Neural crest cell (in vitro differentiated cells): ENCODE measurements around the gene PTPRG. TPM values are rescaled to one million over a fixed set of nuclear protein-coding genes. Genes with fewer than 3 reads are reported as not detected.

ENCODE experiments used
- DNase-seq: peaks from one replicate; pipeline ENCODE4 v3.0.0; 2021; ENCODE audit warnings: low read depth, mixed read lengths, low spot score
- H3K27ac Mint-ChIP-seq: one replicate; pipeline ENCODE4 v1.8.0; 2021; ENCODE audit warnings: mild to moderate bottlenecking, mixed read lengths; ENCODE audit not compliant: unreplicated experiment
- H3K27me3 Mint-ChIP-seq: 2 replicates; pipeline ENCODE4 v1.8.0; 2021; ENCODE audit warnings: low read depth, mild to moderate bottlenecking, mixed read lengths
- H3K36me3 Mint-ChIP-seq: 2 replicates; pipeline ENCODE4 v1.8.0; 2021; ENCODE audit warnings: low read depth, mild to moderate bottlenecking, mixed read lengths
- H3K4me1 Mint-ChIP-seq: 2 replicates; pipeline ENCODE4 v1.8.0; 2021; ENCODE audit warnings: mixed read lengths
- H3K4me3 Mint-ChIP-seq: one replicate; pipeline ENCODE4 v1.8.0; 2021; ENCODE audit warnings: mild to moderate bottlenecking, mixed read lengths
- H3K9me3 Mint-ChIP-seq: 2 replicates; pipeline ENCODE4 v1.8.0; 2021; ENCODE audit warnings: mixed read lengths
- total RNA-seq: library from RNA; stranded (reverse); gene quantifications from 2 replicates; pipeline ENCODE4 v1.2.1, GENCODE V29; 2021
- TF ChIP-seq, protein P1 (sequence below): fragments of 200-600 bp; sonication (generic); conservative IDR thresholded peaks from 2 replicates; pipeline ENCODE4 v1.5.0; 2021; ENCODE audit warnings: antibody characterized with exemption, mild to moderate bottlenecking

PTPRG gene
- total RNA-seq, 1 donor from 2014 or later = 41.2 TPM

DNA sequence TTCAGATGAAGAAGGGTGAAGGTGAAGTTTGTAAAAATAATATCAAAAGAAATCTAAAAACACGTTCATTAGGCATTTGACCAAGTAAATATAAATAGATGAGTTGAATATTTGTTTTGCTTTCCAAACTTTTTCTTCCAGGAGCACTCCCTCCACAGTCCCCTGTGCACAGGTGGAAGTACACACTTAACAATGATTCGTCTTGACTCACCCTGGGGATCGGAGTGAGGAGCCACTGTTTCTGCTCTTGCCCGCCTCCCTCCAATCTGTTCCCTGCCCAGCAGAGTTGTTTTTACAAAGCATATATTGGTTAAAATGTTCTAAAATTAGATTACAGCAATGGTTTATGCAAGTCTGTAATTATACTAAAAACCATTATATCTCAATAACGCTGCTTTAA is 175.1 kb downstream of the PTPRG start:
- Mint-ChIP-seq H3K4me3 (no peak overlapping the region), H3K36me3 (peaks cover 2% of the 10 kb centered on the region), H3K27me3 (no peaks in the 10 kb centered on the region), H3K9me3 (peaks cover 9% of the 10 kb centered on the region), H3K27ac (no peak overlapping the region), H3K4me1 (peaks cover 52% of the 10 kb centered on the region)
- DNase-seq = no peak
- TF ChIP-seq, protein P1, sequence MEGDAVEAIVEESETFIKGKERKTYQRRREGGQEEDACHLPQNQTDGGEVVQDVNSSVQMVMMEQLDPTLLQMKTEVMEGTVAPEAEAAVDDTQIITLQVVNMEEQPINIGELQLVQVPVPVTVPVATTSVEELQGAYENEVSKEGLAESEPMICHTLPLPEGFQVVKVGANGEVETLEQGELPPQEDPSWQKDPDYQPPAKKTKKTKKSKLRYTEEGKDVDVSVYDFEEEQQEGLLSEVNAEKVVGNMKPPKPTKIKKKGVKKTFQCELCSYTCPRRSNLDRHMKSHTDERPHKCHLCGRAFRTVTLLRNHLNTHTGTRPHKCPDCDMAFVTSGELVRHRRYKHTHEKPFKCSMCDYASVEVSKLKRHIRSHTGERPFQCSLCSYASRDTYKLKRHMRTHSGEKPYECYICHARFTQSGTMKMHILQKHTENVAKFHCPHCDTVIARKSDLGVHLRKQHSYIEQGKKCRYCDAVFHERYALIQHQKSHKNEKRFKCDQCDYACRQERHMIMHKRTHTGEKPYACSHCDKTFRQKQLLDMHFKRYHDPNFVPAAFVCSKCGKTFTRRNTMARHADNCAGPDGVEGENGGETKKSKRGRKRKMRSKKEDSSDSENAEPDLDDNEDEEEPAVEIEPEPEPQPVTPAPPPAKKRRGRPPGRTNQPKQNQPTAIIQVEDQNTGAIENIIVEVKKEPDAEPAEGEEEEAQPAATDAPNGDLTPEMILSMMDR = no peak

DNA sequence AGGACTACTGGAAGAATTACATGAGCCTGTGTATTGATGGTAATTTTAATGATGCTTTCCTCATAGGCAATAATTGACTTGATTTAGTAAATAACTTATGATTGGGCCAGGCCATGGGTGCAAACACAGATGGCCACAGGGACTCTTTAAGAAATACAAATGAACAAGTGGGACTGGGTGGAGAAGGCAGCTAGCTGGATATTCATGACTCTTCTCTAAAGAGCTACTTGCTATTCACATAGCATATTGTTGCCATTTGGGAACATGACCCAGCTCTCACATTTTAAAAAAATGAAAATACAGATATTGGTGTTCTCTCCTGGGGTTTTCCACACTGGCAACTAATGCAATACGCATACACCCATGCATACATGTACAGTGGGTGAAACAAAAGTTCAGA is 178.3 kb downstream of the PTPRG start:
- Mint-ChIP-seq H3K9me3 (peaks cover 9% of the 10 kb centered on the region), H3K4me1 (peaks cover 48% of the 10 kb centered on the region), H3K4me3 (no peak overlapping the region), H3K36me3 (peaks cover 6% of the 10 kb centered on the region), H3K27ac (no peak overlapping the region), H3K27me3 (no peaks in the 10 kb centered on the region)
- TF ChIP-seq, protein P1 = no peak
- no peak for DNase-seq

DNA sequence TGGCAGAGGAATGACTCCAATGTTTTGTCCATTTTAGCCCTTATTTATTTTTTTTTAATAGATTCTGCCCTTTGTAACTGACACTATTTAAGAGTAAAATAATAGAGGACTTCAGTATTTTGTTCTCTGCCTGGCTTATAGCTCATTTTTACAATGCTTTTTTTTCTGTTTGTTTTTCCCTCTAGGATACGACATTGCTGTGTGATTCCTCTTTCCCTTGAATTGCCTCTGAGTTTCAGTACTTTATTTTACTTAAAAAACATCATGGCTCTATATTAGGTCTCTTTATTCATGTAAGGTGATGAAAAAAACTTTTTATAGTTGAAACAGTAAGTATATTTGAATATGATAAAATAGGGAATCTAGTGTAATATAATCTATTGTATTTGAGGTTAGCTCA is 179.1 kb downstream of the PTPRG start:
- H3K4me1 Mint-ChIP-seq = peaks cover 42% of the 10 kb centered on the region
- no peak overlapping the region for H3K27ac Mint-ChIP-seq
- no peak overlapping the region for H3K4me3 Mint-ChIP-seq

DNA sequence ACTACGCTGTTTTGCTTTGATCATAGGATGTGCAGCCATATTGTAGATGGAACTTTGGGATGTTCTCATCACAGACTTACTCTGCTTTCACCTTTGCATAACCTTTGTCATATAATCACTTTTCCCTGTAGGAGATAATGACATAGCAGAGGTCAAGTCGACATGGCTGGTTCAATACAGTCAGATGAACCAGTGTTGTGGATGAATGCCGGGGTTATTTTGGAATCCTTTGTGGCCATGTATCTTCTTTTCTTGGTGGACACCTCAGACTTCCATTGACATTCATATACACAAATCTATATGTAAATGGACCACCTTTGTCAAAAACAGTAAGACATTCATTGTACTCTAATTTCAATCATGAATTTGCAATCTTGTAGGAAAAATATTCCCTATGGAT is 180.2 kb downstream of the PTPRG start:
- H3K4me1 Mint-ChIP-seq = peaks cover 35% of the 10 kb centered on the region
- DNase-seq = no peak
- TF ChIP-seq, protein P1 = no peak
- peaks cover 4% of the 10 kb centered on the region for H3K36me3 Mint-ChIP-seq
- peaks cover 6% of the 10 kb centered on the region for H3K9me3 Mint-ChIP-seq
- H3K4me3 Mint-ChIP-seq = no peak overlapping the region
- H3K27ac Mint-ChIP-seq = no peak overlapping the region
- H3K27me3 Mint-ChIP-seq = no peaks in the 10 kb centered on the region

More for the DNA sequence above, 179.1 kb downstream of the PTPRG start:
- Mint-ChIP-seq H3K9me3 (peaks cover 7% of the 10 kb centered on the region), H3K27me3 (no peaks in the 10 kb centered on the region), H3K36me3 (peaks cover 4% of the 10 kb centered on the region)
- DNase-seq = no peak
- TF ChIP-seq, protein P1 = no peak

DNA sequence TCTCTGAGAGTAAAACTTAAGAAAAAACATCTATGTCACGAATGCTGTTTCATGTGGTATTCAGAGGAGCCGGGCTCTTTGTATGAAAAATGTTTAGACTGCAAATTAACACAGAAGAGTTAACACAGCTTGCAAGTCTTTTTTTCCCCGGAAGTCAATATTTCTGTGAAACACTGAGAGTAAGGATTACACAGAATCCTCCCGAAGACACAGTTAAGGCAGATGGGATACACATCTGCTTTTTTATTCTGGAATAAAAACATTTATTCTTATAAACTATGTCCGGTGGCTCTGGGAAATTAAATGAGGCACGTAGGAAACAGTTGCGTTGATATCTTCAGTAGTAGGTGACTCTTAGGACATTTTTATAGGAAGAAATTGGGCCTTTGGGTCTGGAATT is 180.6 kb downstream of the PTPRG start:
- H3K27ac Mint-ChIP-seq = no peak overlapping the region
- TF ChIP-seq, protein P1 = no peak
- no peaks in the 10 kb centered on the region for H3K27me3 Mint-ChIP-seq
- peaks cover 31% of the 10 kb centered on the region for H3K4me1 Mint-ChIP-seq
- no peak for DNase-seq
- H3K36me3 Mint-ChIP-seq = peaks cover 4% of the 10 kb centered on the region
- H3K4me3 Mint-ChIP-seq = no peak overlapping the region
- peaks cover 4% of the 10 kb centered on the region for H3K9me3 Mint-ChIP-seq

DNA sequence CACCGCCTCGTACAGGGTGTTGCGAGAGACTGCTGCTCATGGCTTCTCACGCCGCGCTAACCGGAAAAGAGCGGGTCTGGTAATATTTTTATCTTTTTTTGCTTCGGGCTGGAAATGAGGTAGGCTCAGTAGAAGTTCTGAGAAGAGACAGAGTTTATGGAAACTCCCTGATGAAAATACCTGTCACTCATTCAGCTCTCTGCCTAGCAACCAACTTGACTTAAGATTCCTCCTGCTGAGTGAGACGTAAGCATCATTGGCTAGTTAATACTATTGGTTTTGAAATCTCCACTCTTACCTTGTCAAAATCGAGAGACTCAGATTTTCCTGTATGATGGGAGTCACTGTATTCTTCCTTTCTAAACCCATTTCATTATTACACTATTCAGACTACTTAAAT is 181.7 kb downstream of the PTPRG start:
- no peak for DNase-seq
- Mint-ChIP-seq H3K27me3 (no peaks in the 10 kb centered on the region), H3K4me1 (peaks cover 28% of the 10 kb centered on the region), H3K27ac (no peak overlapping the region), H3K36me3 (peaks cover 4% of the 10 kb centered on the region), H3K4me3 (no peak overlapping the region), H3K9me3 (no peaks in the 10 kb centered on the region)
- TF ChIP-seq, protein P1 = no peak
